IPS-18a (cell line): Measurements from ENCODE around the gene TCF25.
"Not testable (repeated sequence)": the region's sequence is repeated elsewhere in the genome, so short reads cannot be mapped to it uniquely, and the experiment has no call there.

ENCODE experiments used
- H3K27ac ChIP-seq: one replicate; pipeline ENCODE4 v1.5.1; 2013; ENCODE audit warnings: low read length
- H3K27me3 ChIP-seq: one replicate; pipeline ENCODE4 v1.6.1; 2013; ENCODE audit warnings: mild to moderate bottlenecking, low read length; ENCODE audit not compliant: control insufficient read depth, insufficient read depth
- H3K36me3 ChIP-seq: one replicate; pipeline ENCODE4 v1.6.1; 2013; ENCODE audit warnings: low read depth, low read length; ENCODE audit not compliant: control insufficient read depth
- H3K4me1 ChIP-seq: one replicate; pipeline ENCODE4 v1.6.1; 2013; ENCODE audit warnings: low read depth, low read length; ENCODE audit not compliant: control insufficient read depth
- H3K4me3 ChIP-seq: one replicate; pipeline ENCODE4 v1.5.1; 2013; ENCODE audit warnings: low read length
- H3K9ac ChIP-seq: one replicate; pipeline ENCODE4 v1.6.1; 2013; ENCODE audit warnings: mild to moderate bottlenecking, low read length, moderate library complexity
- H3K9me3 ChIP-seq: one replicate; pipeline ENCODE4 v1.6.1; 2013; ENCODE audit warnings: low read depth, low read length; ENCODE audit not compliant: control insufficient read depth

The TCF25 gene

DNA sequence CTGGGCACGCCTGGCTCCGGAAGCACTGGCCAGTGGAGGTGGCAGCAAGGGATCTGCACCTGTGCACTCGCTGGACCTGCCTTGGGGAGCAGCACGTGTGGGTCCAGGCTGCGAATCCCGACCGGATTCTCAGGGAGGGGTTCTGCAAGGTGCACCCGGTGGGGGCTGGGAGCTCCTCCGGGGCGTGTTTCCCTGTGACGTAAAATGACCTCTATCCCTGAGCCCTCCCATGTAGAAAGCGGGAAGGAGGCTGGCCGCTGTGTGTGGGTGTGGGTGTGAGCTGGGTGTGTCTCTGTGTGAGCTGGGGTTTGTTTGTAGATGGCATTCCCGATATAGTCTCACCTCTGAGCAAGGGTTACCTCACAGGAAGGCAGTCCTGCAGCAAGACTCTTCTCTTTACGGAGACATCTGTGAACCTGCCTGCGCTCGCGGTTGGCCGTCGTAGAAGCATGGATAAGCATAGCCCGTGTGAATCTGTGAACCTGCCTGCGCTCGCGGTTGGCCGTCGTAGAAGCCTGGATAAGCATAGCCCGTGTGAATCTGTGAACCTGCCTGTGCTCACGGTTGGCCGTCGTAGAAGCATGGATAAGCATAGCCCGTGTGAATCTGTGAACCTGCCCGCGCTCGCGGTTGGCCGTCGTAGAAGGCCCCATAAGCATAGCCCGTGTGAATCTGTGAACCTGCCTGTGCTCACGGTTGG is 39.6 kb upstream of the TCF25 start:
- H3K4me3 ChIP-seq, H3K9me3 ChIP-seq, H3K36me3 ChIP-seq, H3K9ac ChIP-seq, H3K4me1 ChIP-seq, H3K27ac ChIP-seq, H3K27me3 ChIP-seq: not testable (repeated sequence)

DNA sequence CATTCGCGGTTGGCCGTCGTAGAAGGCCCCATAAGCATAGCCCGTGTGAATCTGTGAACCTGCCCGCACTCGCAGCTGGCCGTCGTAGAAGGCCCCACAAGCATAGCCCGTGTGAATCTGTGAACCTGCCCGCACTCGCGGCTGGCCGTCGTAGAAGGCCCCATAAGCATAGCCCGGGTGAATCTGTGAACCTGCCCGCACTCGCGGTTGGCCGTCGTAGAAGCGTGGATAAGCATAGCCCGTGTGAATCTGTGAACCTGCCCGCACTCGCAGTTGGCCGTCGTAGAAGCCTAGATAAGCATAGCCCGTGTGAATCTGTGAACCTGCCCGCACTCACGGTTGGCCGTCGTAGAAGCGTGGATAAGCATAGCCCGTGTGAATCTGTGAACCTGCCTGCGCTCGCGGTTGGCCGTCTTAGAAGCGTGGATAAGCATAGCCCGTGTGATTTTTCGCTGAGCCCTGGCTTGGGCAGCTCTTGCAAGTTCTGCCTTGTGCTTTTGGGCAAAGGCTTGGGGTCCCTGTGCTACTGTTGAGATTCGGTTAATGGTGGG is 38.5 kb upstream of the TCF25 start:
- not testable (repeated sequence) for H3K27me3 ChIP-seq, H3K4me1 ChIP-seq, H3K4me3 ChIP-seq, H3K36me3 ChIP-seq, H3K9ac ChIP-seq, H3K9me3 ChIP-seq, H3K27ac ChIP-seq

DNA sequence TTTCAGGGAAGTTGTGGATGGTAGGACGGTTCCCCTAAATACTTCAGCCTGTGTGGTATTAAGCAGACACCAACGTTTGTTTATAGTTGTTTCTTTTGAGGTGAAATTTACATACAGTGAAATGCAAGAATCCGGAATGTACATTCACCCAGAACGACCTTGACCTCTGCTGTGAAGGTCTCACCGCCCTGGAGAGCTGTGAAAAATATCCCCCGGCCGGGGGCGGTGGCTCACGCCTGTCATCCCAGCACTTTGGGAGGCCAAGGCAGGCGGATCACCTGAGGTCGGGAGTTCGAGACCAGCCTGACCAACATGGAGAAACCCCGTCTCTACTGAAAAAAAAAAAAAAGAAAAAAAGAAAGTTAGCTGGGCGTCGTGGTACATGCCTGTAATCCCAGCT is 36.9 kb upstream of the TCF25 start:
- H3K27me3 ChIP-seq, H3K27ac ChIP-seq, H3K4me3 ChIP-seq, H3K36me3 ChIP-seq, H3K4me1 ChIP-seq, H3K9me3 ChIP-seq, H3K9ac ChIP-seq: not testable (repeated sequence)

DNA sequence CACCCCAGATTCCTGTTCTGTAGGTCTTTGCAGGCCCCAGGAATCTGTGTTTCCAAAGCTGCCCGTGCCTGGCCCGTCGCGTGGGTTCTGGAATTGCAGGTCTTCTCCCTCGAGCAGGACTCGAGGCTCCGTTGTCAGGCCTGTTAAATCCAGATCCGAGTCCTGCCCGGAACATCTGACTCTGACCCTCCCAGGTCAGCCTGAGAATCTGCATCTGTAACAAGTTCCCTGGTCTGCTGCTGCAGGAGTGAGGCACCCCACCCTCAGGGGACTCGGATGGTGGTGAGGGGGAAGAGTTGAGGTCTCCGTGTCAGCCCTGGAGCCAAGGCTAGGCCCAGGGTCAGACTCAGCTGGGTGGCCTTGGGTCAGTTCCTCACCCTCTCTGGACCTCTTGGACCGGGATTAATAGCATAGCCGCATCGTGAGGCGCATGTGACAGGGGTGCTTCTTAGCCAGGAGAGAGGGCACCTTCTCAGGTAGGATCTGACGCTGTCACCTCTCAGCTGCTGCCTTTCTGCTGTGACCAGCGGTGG is 36.3 kb upstream of the TCF25 start:
- Histone ChIP-seq H3K36me3 (no peaks in the 10 kb centered on the region), H3K4me1 (peaks cover 5% of the 10 kb centered on the region), H3K9me3 (no peaks in the 10 kb centered on the region), H3K27me3 (no peaks in the 10 kb centered on the region), H3K27ac (no peak overlapping the region), H3K4me3 (no peak overlapping the region), H3K9ac (no peak overlapping the region)

DNA sequence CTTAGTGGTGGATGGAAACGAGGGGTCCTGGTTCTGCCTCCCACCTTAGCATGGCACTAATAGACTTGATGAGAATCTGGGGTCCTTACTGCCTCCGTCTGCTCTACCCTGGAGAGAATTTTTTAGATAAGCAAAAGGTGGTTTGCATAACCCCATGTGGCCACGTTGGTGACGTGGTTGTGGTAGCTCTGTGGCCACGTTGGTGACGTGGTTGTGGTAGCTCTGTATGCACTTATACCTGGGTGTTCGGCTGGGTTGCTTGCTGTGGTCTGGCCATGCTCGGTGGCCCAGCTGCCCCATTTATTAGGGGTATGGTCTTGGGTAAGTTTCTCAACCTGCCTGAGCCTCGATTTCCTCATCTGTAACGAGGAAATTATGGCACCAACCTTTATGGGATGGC is 32.1 kb upstream of the TCF25 start:
- Histone ChIP-seq H3K9me3 (no peaks in the 10 kb centered on the region), H3K4me3 (no peak overlapping the region), H3K4me1 (peaks cover 5% of the 10 kb centered on the region), H3K27ac (no peak overlapping the region), H3K9ac (no peak overlapping the region), H3K36me3 (no peaks in the 10 kb centered on the region), H3K27me3 (no peaks in the 10 kb centered on the region)

DNA sequence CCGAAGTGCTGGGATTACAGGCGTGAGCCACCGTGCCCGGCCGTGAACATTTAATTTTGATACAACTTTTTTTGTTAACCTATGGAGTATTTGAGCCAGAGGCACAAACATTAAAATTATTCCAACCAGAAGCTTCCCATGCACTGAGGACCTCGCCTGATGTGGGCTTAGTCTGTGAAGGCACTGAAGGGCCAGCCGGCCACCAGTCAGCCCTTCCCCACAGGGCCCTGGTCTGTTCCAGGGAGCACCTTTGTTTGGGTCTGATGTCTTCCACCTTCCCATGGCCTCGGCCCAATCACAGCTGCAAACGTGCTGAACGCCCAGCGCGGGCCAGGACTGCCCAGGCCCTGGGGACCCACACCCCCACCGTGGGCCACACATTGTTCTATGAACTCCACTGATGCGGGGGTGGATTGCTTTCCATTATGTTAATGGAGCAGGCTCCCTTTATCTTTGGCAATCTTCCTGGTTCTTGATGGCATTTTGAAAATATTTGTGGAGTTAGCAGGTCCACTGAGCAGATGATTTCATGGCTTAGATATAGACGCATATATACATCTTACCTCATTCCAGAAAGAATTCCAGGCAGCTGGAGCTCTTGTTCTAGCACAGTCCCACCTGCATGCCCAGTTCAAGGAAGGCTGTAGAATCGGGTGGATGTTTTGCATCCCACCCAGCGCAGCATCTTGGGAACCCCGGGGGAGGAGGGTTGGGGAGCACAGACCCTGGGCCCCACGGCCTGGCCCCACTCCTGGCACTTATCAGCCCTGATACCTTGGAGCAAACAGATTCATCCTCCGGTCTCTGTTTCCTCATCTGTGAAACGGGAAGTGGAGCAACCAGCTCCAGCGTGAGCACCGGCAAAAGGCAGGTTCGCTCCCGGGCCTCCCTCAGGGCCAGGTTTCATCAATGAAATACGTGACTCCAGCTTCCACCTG is 30.7 kb upstream of the TCF25 start:
- no peaks in the 10 kb centered on the region for H3K27me3 ChIP-seq
- H3K4me3 ChIP-seq, result no peak overlapping the region
- no peaks in the 10 kb centered on the region for H3K36me3 ChIP-seq
- no peak overlapping the region for H3K9ac ChIP-seq
- no peaks in the 10 kb centered on the region for H3K9me3 ChIP-seq
- no peak overlapping the region for H3K27ac ChIP-seq
- H3K4me1 ChIP-seq, result peaks cover 5% of the 10 kb centered on the region

DNA sequence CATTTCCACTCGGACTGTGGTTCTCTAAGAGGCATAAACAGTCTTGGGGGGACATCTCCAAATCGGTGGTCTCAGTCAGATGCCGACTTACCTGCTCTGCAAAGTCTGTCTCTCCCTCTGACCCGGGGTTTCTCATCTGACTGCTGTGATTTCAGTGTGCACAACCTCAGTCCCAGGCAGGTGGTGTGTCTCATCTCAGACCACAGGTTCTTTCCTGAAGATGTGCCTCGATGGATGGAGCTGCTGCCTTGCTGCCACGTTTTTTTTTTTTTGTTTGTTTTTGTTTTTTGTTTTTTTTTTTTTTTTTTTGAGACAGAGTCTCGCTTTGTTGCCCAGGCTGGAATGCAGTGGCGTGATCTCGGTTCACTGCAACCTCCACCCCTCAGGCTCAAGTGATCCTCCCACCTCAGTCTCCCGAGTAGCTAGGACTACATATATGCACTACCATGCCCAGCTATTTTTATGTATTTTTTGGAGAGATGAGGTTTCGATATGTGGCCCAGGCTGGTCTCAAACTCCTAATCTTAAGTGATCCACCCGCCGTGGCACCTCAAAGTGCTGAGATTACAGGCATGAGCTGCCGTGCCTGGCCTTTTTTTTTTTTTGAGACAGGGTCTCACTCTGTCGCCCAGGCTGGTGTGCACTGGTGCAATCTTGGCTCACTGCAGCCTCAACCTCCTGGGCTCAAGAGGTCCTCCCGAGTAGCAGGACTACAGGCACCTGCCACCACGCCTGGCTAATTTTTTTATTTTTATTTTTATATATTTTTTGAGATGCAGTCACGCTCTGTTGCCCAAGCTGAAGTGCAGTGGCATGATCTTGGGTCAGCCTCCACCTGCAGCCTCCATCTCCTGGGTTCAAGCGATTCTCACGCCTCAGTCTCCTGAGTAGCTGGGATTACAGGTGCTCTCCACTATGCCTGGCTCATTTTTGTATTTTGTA is 29.7 kb upstream of the TCF25 start:
- no peak overlapping the region for H3K27ac ChIP-seq
- H3K9me3 ChIP-seq, result no peaks in the 10 kb centered on the region
- no peaks in the 10 kb centered on the region for H3K36me3 ChIP-seq
- H3K4me3 ChIP-seq, result no peak overlapping the region
- no peak overlapping the region for H3K9ac ChIP-seq
- peaks cover 5% of the 10 kb centered on the region for H3K4me1 ChIP-seq
- no peaks in the 10 kb centered on the region for H3K27me3 ChIP-seq

DNA sequence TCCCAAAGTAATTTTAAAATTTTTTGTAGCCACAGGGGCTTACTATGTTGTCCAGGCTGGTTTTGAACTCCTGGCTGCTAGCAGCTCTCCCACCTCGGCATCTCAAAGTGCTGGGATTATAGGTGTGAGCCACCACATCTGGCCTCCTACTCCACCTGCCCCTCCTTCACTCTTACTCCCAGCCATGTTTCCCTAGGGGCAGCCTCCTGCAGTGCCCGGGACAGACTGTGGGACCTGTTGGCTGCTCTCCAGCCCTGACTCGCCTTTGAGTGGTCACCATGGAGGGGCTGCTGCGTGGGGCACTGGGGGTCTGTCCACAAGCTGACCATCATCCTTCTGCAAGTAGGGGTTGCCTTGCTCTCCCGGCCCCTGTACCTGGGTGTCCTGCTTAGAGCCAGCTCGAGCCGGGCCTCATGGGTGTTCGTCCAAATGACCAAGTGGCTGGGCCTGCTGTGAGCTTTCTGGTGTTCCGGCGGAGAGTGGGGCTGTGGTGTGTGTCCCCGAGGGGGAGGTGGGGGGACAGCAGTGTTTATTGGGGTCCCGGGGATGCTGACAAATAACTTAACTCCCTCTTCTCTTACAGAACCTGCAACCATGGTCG is 28.6 kb upstream of the TCF25 start:
- H3K4me3 ChIP-seq, result no peak overlapping the region

DNA sequence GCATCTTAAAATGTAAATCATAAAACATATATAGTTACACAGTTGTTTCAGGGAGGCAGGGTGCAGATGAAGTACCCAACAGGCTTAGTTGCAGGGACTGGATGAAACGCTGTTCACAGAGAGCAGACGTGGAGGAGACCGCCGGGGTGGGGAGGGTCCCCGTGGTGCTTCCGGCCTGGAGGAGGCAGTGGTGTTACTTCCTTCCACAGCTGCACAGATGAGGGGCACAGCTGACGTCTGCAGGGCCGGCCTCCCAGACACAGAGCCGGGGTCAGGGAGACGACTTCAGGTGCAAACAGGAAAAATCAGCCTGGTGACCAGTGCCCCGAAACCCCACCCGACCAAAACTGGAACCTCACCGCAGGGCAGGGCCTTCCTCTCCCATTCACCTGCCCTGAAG is 28.0 kb upstream of the TCF25 start:
- no peak overlapping the region for H3K27ac ChIP-seq

More for the DNA sequence above, 28.6 kb upstream of the TCF25 start:
- Histone ChIP-seq H3K27ac (no peak overlapping the region), H3K9me3 (no peaks in the 10 kb centered on the region), H3K27me3 (no peaks in the 10 kb centered on the region), H3K9ac (no peak overlapping the region), H3K36me3 (no peaks in the 10 kb centered on the region), H3K4me1 (no peaks in the 10 kb centered on the region)

DNA sequence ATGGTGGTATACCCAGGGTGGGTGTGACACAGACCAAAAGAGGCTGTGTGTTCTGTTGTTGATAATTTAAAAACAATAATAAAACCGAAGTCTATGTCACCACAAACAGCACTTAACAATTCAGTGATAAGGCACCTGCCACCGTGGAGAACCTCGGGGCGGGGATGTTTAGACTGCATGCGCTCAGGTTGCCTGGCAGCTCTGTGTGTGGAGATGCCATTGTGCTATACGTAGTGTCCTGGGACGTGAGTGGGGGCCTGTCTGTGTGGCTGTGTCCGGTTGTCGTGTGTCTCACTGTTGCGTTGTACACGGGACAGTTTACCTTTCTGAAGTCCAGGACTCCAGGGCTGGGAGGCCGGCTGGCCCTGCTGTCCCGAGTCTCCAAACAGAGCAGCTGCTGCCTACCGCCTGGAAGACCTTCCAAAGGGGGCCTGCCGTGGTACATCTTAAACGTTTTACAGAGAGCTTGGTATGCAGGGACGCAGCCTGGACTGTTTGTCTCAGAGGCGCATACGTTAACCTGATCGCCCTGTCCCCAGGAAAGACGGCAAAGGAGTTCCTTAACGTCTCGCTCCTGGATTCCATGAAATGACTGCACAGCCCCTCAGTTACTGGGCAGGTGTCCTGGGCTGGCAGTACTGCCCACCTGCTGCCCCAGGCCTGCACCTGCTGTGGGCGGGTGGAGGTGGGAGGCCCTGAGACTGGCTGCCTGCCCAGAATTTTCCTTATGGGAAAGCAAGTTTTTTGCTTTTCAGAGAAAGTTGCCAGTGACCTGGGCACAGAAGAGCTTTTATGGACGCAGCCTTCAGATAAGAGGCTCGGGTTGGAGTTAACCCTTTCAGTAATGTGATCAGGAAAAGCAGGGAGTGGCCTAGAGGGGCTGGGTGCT is 26.1 kb upstream of the TCF25 start:
- Histone ChIP-seq H3K9me3 (no peaks in the 10 kb centered on the region), H3K4me3 (no peak overlapping the region), H3K4me1 (no peaks in the 10 kb centered on the region), H3K27ac (no peak overlapping the region), H3K36me3 (no peaks in the 10 kb centered on the region), H3K9ac (no peak overlapping the region), H3K27me3 (no peaks in the 10 kb centered on the region)

More for the DNA sequence above, 28.0 kb upstream of the TCF25 start:
- Histone ChIP-seq H3K27me3 (no peaks in the 10 kb centered on the region), H3K4me1 (no peaks in the 10 kb centered on the region), H3K36me3 (no peaks in the 10 kb centered on the region), H3K4me3 (no peak overlapping the region), H3K9ac (no peak overlapping the region), H3K9me3 (no peaks in the 10 kb centered on the region)
